Activated T-cell treated with anti-CD3 and anti-CD28 coated beads, Interleukin-2, amount 50 U/mL, for 4 hours (primary cell): ENCODE results near the gene C20orf202. TPM values are rescaled to one million over a fixed set of nuclear protein-coding genes. Genes with fewer than 3 reads are reported as not detected.

ENCODE experiments used
- ATAC-seq, 2 donors: fragments of 200-7000 bp; cut with Tn5 transposase; one replicate each; pipeline ENCODE4 v1.10.0; 2021
- DNase-seq: peaks from one replicate; pipeline ENCODE4 v3.0.0-alpha.2; 2020
- H3K27me3 Mint-ChIP-seq: one replicate; pipeline ENCODE4 v1.8.0; 2021; ENCODE audit warnings: low read depth, mixed read lengths
- H3K36me3 Mint-ChIP-seq: one replicate; pipeline ENCODE4 v1.8.0; 2022; ENCODE audit warnings: mixed read lengths; ENCODE audit not compliant: insufficient read depth
- H3K4me1 Mint-ChIP-seq: one replicate; pipeline ENCODE4 v1.8.0; 2021; ENCODE audit warnings: low read depth, mixed read lengths
- H3K4me3 Mint-ChIP-seq: one replicate; pipeline ENCODE4 v1.8.0; 2021; ENCODE audit warnings: mild to moderate bottlenecking, moderate library complexity, mixed read lengths
- H3K9me3 Mint-ChIP-seq: one replicate; pipeline ENCODE4 v1.8.0; 2021; ENCODE audit warnings: mixed read lengths
- total RNA-seq, 3 donors: library from RNA; stranded (reverse); gene quantifications; one replicate each; pipeline ENCODE4 v1.2.1, GENCODE V29; 2021

C20orf202 gene
- total RNA-seq, 3 donors from 2014 or later: not detected

GRCh38 chr20:1173698-1174097 is 29.6 kb upstream of the C20orf202 start:
- no peaks in the 10 kb centered on the region for H3K4me1 Mint-ChIP-seq
- peaks cover 45% of the 10 kb centered on the region for H3K36me3 Mint-ChIP-seq
- H3K27me3 Mint-ChIP-seq: no peaks in the 10 kb centered on the region
- DNase-seq: no peak
- H3K4me3 Mint-ChIP-seq: no peak overlapping the region
- H3K9me3 Mint-ChIP-seq: no peaks in the 10 kb centered on the region
- ATAC-seq: no peak

GRCh38 chr20:1174787-1175186 is 28.5 kb upstream of the C20orf202 start:
- H3K9me3 Mint-ChIP-seq: no peaks in the 10 kb centered on the region
- no peak for ATAC-seq
- no peaks in the 10 kb centered on the region for H3K27me3 Mint-ChIP-seq
- peaks cover 37% of the 10 kb centered on the region for H3K36me3 Mint-ChIP-seq
- no peak for DNase-seq
- no peaks in the 10 kb centered on the region for H3K4me1 Mint-ChIP-seq
- no peak overlapping the region for H3K4me3 Mint-ChIP-seq

GRCh38 chr20:1177680-1178079 is 25.6 kb upstream of the C20orf202 start:
- no peak overlapping the region for H3K4me3 Mint-ChIP-seq
- no peak for ATAC-seq
- H3K9me3 Mint-ChIP-seq: no peaks in the 10 kb centered on the region
- no peak for DNase-seq
- H3K27me3 Mint-ChIP-seq: peaks cover 4% of the 10 kb centered on the region
- no peaks in the 10 kb centered on the region for H3K4me1 Mint-ChIP-seq
- H3K36me3 Mint-ChIP-seq: peaks cover 19% of the 10 kb centered on the region

- Mint-ChIP-seq H3K27me3 (peaks cover 4% of the 10 kb centered on the region), H3K4me1 (no peaks in the 10 kb centered on the region), H3K36me3 (peaks cover 16% of the 10 kb centered on the region), H3K9me3 (no peaks in the 10 kb centered on the region), H3K4me3 (no peak overlapping the region)
- DNase-seq (no peak), ATAC-seq (no peak)
Measured at GRCh38 chr20:1178103-1178502, 25.2 kb upstream of the C20orf202 start.

GRCh38 chr20:1178623-1179022 is 24.6 kb upstream of the C20orf202 start:
- Mint-ChIP-seq H3K27me3 (peaks cover 8% of the 10 kb centered on the region), H3K4me3 (no peak overlapping the region), H3K36me3 (peaks cover 12% of the 10 kb centered on the region), H3K9me3 (no peaks in the 10 kb centered on the region), H3K4me1 (no peaks in the 10 kb centered on the region)
- DNase-seq (no peak), ATAC-seq (no peak)

- Mint-ChIP-seq H3K27me3 (peaks cover 21% of the 10 kb centered on the region), H3K4me3 (no peak overlapping the region), H3K4me1 (peaks cover 8% of the 10 kb centered on the region), H3K9me3 (no peaks in the 10 kb centered on the region), H3K36me3 (no peaks in the 10 kb centered on the region)
- ATAC-seq (no peak), DNase-seq (no peak)
Measured at GRCh38 chr20:1180949-1181348, 22.3 kb upstream of the C20orf202 start.

GRCh38 chr20:1182106-1182505 is 21.1 kb upstream of the C20orf202 start:
- H3K4me1 Mint-ChIP-seq: peaks cover 8% of the 10 kb centered on the region
- no peaks in the 10 kb centered on the region for H3K36me3 Mint-ChIP-seq
- H3K9me3 Mint-ChIP-seq: no peaks in the 10 kb centered on the region
- peaks cover 24% of the 10 kb centered on the region for H3K27me3 Mint-ChIP-seq
- no peak for DNase-seq
- no peak for ATAC-seq
- no peak overlapping the region for H3K4me3 Mint-ChIP-seq

- no peaks in the 10 kb centered on the region for H3K36me3 Mint-ChIP-seq
- DNase-seq (no peak), ATAC-seq (no peak)
- H3K4me1 Mint-ChIP-seq: peaks cover 8% of the 10 kb centered on the region
- no peak overlapping the region for H3K4me3 Mint-ChIP-seq
- H3K27me3 Mint-ChIP-seq: peaks cover 24% of the 10 kb centered on the region
- H3K9me3 Mint-ChIP-seq: no peaks in the 10 kb centered on the region
Measured at GRCh38 chr20:1183153-1183552, 20.1 kb upstream of the C20orf202 start.

- peaks cover 24% of the 10 kb centered on the region for H3K27me3 Mint-ChIP-seq
- ATAC-seq (no peak), DNase-seq (no peak)
- no peaks in the 10 kb centered on the region for H3K36me3 Mint-ChIP-seq
- peak overlapping the region; percentile 72 for H3K4me3 Mint-ChIP-seq
- H3K4me1 Mint-ChIP-seq: peaks cover 8% of the 10 kb centered on the region
- H3K9me3 Mint-ChIP-seq: no peaks in the 10 kb centered on the region
Measured at GRCh38 chr20:1184260-1184637, 19.0 kb upstream of the C20orf202 start.

GRCh38 chr20:1184638-1185315 is 18.5 kb upstream of the C20orf202 start, which contains the start of gene TMEM74B:
Gene TMEM74B, minus strand, starts transcription at chr20:1184981. Its CDS starts 1,180 bp downstream, at chr20:1183801.
- Mint-ChIP-seq H3K9me3 (no peaks in the 10 kb centered on the region), H3K27me3 (peaks cover 27% of the 10 kb centered on the region), H3K4me1 (peaks cover 8% of the 10 kb centered on the region), H3K4me3 (peak within 1 kb of the TSS; percentile 72), H3K36me3 (no peaks in the 10 kb centered on the region)
- ATAC-seq: peak; percentile 29 to 52
- DNase-seq: no peak

GRCh38 chr20:1185316-1185741 is 17.9 kb upstream of the C20orf202 start:
- no peaks in the 10 kb centered on the region for H3K9me3 Mint-ChIP-seq

GRCh38 chr20:1185790-1186334 is 17.4 kb upstream of the C20orf202 start:
- ATAC-seq: peak; percentile 58 to 72
- peak; percentile 15 for DNase-seq
- H3K4me3 Mint-ChIP-seq: peak overlapping the region; percentile 61
- peaks cover 8% of the 10 kb centered on the region for H3K4me1 Mint-ChIP-seq
- peaks cover 27% of the 10 kb centered on the region for H3K27me3 Mint-ChIP-seq
- H3K9me3 Mint-ChIP-seq: no peaks in the 10 kb centered on the region
- no peaks in the 10 kb centered on the region for H3K36me3 Mint-ChIP-seq

More at GRCh38 chr20:1185316-1185741, 17.9 kb upstream of the C20orf202 start:
- Mint-ChIP-seq H3K27me3 (peaks cover 27% of the 10 kb centered on the region), H3K4me1 (peaks cover 8% of the 10 kb centered on the region), H3K4me3 (no peak overlapping the region), H3K36me3 (no peaks in the 10 kb centered on the region)
- ATAC-seq (peak; percentile 57 to 59), DNase-seq (no peak)

- DNase-seq (no peak), ATAC-seq (no peak)
- Mint-ChIP-seq H3K36me3 (no peaks in the 10 kb centered on the region), H3K9me3 (no peaks in the 10 kb centered on the region), H3K27me3 (peaks cover 27% of the 10 kb centered on the region), H3K4me1 (peaks cover 8% of the 10 kb centered on the region), H3K4me3 (peak overlapping the region; percentile 61)
Measured at GRCh38 chr20:1186367-1186991, 16.8 kb upstream of the C20orf202 start.

GRCh38 chr20:1187605-1188171 is 15.6 kb upstream of the C20orf202 start:
- no peak for ATAC-seq
- Mint-ChIP-seq H3K4me1 (peaks cover 8% of the 10 kb centered on the region), H3K27me3 (peaks cover 22% of the 10 kb centered on the region), H3K4me3 (no peak overlapping the region), H3K9me3 (no peaks in the 10 kb centered on the region), H3K36me3 (no peaks in the 10 kb centered on the region)
- DNase-seq: no peak
